GM21786 (cell line): ENCODE data around the gene GEN1.

Experiments
- ATAC-seq: cut with Tn5 transposase; IDR thresholded peaks from one replicate; pipeline ENCODE4 v1.9.1; 2021; ENCODE audit not compliant: unreplicated experiment

GEN1 gene

GRCh38 chr2:17753803-17754663 is at the start of gene GEN1, which contains the start of gene SMC6:
Gene GEN1, plus strand, starts transcription at chr2:17754138. Its CDS starts 5,806 bp downstream, at chr2:17759944.
Gene SMC6, minus strand, starts transcription at chr2:17753810. Its CDS starts 7,864 bp downstream, at chr2:17745946.
- ATAC-seq, result peak; percentile 59

- no peak for ATAC-seq
Measured at GRCh38 chr2:17706845-17707244, 47.1 kb upstream of the GEN1 start.

GRCh38 chr2:17708501-17708900 is 45.4 kb upstream of the GEN1 start:
- ATAC-seq, result no peak

- ATAC-seq, result no peak
Measured at GRCh38 chr2:17709897-17710296, 44.0 kb upstream of the GEN1 start.

GRCh38 chr2:17710547-17711248 is 43.2 kb upstream of the GEN1 start:
- ATAC-seq, result no peak

GRCh38 chr2:17713291-17713690 is 40.6 kb upstream of the GEN1 start:
- ATAC-seq, result no peak

- ATAC-seq, result no peak
Measured at GRCh38 chr2:17717666-17718065, 36.3 kb upstream of the GEN1 start.

GRCh38 chr2:17718689-17719088 is 35.2 kb upstream of the GEN1 start:
- ATAC-seq, result no peak

- no peak for ATAC-seq
Measured at GRCh38 chr2:17719562-17720371, 34.2 kb upstream of the GEN1 start.

GRCh38 chr2:17728210-17728609 is 25.7 kb upstream of the GEN1 start:
- no peak for ATAC-seq

- ATAC-seq, result no peak
Measured at GRCh38 chr2:17729880-17730279, 24.1 kb upstream of the GEN1 start.

- ATAC-seq, result no peak
Measured at GRCh38 chr2:17733599-17733998, 20.3 kb upstream of the GEN1 start.

- no peak for ATAC-seq
Measured at GRCh38 chr2:17735864-17736263, 18.1 kb upstream of the GEN1 start.

GRCh38 chr2:17736989-17737388 is 16.9 kb upstream of the GEN1 start:
- no peak for ATAC-seq

- ATAC-seq, result no peak
Measured at GRCh38 chr2:17740203-17740602, 13.7 kb upstream of the GEN1 start.

GRCh38 chr2:17747684-17748452 is 6.1 kb upstream of the GEN1 start:
- no peak for ATAC-seq

- no peak for ATAC-seq
Measured at GRCh38 chr2:17748745-17749144, 5.2 kb upstream of the GEN1 start.

GRCh38 chr2:17749753-17750438 is 4.0 kb upstream of the GEN1 start:
- peak; percentile 29 for ATAC-seq

- ATAC-seq, result peak; percentile 16
Measured at GRCh38 chr2:17752246-17752645, 1.7 kb upstream of the GEN1 start.
